ENCODE results near the gene CNTNAP2. TPM values are rescaled to one million over a fixed set of nuclear protein-coding genes. Genes with fewer than 3 reads are reported as not detected.
"Not testable (repeated sequence)": the region's sequence is repeated elsewhere in the genome, so short reads cannot be mapped to it uniquely, and the experiment has no call there.

CNTNAP2 gene
- total and polyA plus RNA-seq, 4 donors, result not detected

- no peak overlapping the region for H3K4me3 ChIP-seq (ENCODE audit: low read length in 2 of 2)
- DNase-seq, result no peak
- H3K9me3 ChIP-seq (ENCODE audit: control insufficient read depth, low read length), result no peaks in the 10 kb centered on the region
- H3K27ac ChIP-seq (ENCODE audit: low read depth in 1 of 2, low read length in 2 of 2), result no peak overlapping the region
- H3K27me3 ChIP-seq (ENCODE audit: control insufficient read depth in 1 of 2, insufficient read depth in 2 of 2, low read length in 1 of 2), result no peaks in the 10 kb centered on the region
- WGBS, 2 donors, result 60 to 65% methylated on average over 6 of the region's 6 CpGs
- intact Hi-C loops (cut with DNase I), result no loop called here
- ATAC-seq (ENCODE audit: low FRiP score), result no peak
- H3K36me3 ChIP-seq (ENCODE audit: control insufficient read depth in 1 of 2, insufficient read depth in 2 of 2, low read length in 1 of 2), result no peaks in the 10 kb centered on the region
- H3K4me1 ChIP-seq (ENCODE audit: control insufficient read depth in 1 of 2, insufficient read depth in 2 of 2, low read length in 2 of 2), result no peaks in the 10 kb centered on the region
These were observed 1605.6 kb downstream of the CNTNAP2 start for GRCh38 chr7:147721962-147722830.

DNA sequence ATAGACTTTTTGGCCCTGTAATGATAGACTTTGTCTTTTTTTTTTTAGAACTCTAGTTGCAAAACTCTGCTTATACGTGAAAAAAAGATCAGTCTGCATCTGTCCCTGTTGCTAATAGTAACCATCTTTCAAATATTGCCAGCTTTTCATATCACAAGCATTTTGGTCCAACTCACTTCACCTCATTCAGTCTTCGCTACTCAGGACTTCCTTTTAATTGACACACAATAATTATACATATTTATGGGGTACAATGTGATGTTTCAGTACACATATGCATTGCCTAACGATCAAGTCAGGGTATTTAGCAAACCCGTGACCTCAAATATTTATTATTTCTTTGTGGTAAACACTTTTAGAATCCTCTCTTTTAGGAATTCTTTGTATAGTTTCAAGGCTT, 1606.9 kb downstream of the CNTNAP2 start:
- intact Hi-C loops (cut with DNase I), result no loop called here
- DNase-seq (no peak), ATAC-seq (ENCODE audit: low FRiP score) (no peak)
- H3K27ac ChIP-seq (ENCODE audit: low read depth in 1 of 2, low read length in 2 of 2), result no peak overlapping the region
- H3K36me3 ChIP-seq (ENCODE audit: control insufficient read depth in 1 of 2, insufficient read depth in 2 of 2, low read length in 1 of 2), result no peaks in the 10 kb centered on the region
- 86% methylated on average over 4 of the region's 4 CpGs for WGBS, 2 donors
- no peaks in the 10 kb centered on the region for H3K27me3 ChIP-seq (ENCODE audit: control insufficient read depth in 1 of 2, insufficient read depth in 2 of 2, low read length in 1 of 2)
- H3K4me3 ChIP-seq (ENCODE audit: low read length in 2 of 2), result no peak overlapping the region
- H3K9me3 ChIP-seq (ENCODE audit: control insufficient read depth, low read length), result no peaks in the 10 kb centered on the region
- no peaks in the 10 kb centered on the region for H3K4me1 ChIP-seq (ENCODE audit: control insufficient read depth in 1 of 2, insufficient read depth in 2 of 2, low read length in 2 of 2)

DNA sequence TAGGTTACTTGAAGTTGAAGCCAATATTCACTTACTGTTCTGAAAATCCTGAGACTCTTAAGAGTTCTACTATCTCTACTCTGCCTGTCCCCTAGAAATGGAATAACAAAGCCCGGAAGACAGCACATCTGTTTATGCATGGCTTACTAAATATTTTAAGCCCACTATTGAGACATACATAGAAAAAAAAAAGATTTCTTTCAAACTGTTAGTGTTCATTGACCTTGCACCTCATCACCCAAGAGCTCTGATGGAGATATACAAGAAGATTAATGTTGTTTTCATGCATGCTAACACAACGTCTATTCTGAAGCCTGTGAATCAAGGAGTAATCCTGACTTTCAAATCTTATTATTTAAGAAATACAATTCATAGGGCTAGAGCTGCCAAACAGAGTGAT, 1614.7 kb downstream of the CNTNAP2 start:
- WGBS, 2 donors, result 35 to 64% methylated on average over 2 of the region's 2 CpGs
- DNase-seq (no peak), ATAC-seq (ENCODE audit: low FRiP score) (no peak)
- Histone ChIP-seq H3K27ac (ENCODE audit: low read depth in 1 of 2, low read length in 2 of 2) (no peak overlapping the region), H3K9me3 (ENCODE audit: control insufficient read depth, low read length) (no peaks in the 10 kb centered on the region), H3K27me3 (ENCODE audit: control insufficient read depth in 1 of 2, insufficient read depth in 2 of 2, low read length in 1 of 2) (no peaks in the 10 kb centered on the region), H3K4me3 (ENCODE audit: low read length in 2 of 2) (no peak overlapping the region), H3K4me1 (ENCODE audit: control insufficient read depth in 1 of 2, insufficient read depth in 2 of 2, low read length in 2 of 2) (no peaks in the 10 kb centered on the region), H3K36me3 (ENCODE audit: control insufficient read depth in 1 of 2, insufficient read depth in 2 of 2, low read length in 1 of 2) (no peaks in the 10 kb centered on the region)
- intact Hi-C loops (cut with DNase I), result no loop called here

DNA sequence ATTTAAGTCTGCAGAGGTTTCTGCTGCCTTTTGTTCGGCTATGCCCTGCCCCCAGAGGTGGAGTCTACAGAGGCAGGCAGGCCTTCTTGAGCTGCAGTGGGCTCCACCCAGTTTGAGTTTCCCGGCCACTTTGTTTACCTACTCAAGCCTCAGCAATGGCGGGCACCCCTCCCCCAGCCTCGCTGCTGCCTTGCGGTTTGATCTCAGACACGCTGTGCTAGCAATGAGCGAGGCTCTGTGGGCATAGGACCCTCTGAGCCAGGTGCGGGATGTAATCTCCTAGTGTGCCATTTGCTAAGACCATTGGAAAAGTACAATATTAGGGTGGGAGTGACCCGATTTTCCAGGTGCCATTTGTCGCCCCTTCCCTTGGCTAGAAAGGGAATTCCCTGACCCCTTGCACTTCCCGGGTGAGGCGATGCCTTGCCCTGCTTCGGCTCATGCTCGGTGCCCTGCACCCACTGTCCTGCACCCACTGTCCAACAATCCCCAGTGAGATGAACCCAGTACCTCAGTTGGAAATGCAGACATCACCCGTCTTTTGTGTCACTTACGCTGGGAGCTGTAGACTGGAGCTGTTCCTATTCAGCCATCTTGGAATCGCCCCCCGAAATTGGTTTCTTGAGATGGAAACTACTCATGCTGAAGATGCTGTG, 1621.1 kb downstream of the CNTNAP2 start:
- WGBS, 2 donors, result 90 to 93% methylated on average over 18 of the region's 18 CpGs
- intact Hi-C loops (cut with DNase I), result not testable (repeated sequence)
- DNase-seq, result peak in 1 of 2 donors; percentile 62

DNA sequence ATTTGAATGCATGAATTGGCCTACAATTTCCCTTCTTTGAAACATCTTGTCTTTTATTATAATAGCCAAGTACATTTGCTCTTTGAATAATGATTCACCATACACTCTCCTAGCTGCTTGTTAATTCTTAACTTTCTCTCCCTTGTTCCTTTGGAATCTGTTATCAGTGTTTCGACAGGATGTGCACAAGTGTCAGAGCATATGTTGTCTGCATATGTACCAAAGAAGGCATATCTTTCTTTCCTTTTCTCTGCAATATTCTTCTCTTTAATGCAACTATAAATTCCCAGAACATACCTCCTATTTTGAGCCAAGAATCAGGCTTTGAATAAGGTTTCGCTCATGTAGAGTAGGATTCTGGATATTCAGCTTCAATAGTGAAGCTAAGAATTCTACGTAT, 1625.7 kb downstream of the CNTNAP2 start:
- WGBS, 2 donors, result 86 to 91% methylated on average over 3 of the region's 3 CpGs
- Histone ChIP-seq H3K9me3 (ENCODE audit: control insufficient read depth, low read length) (peaks cover 2% of the 10 kb centered on the region), H3K4me1 (ENCODE audit: control insufficient read depth in 1 of 2, insufficient read depth in 2 of 2, low read length in 2 of 2) (no peaks in the 10 kb centered on the region), H3K36me3 (ENCODE audit: control insufficient read depth in 1 of 2, insufficient read depth in 2 of 2, low read length in 1 of 2) (no peaks in the 10 kb centered on the region), H3K27ac (ENCODE audit: low read depth in 1 of 2, low read length in 2 of 2) (no peak overlapping the region), H3K4me3 (ENCODE audit: low read length in 2 of 2) (no peak overlapping the region), H3K27me3 (ENCODE audit: control insufficient read depth in 1 of 2, insufficient read depth in 2 of 2, low read length in 1 of 2) (no peaks in the 10 kb centered on the region)
- DNase-seq, result no peak
- intact Hi-C loops (cut with DNase I), result no loop called here
- no peak for ATAC-seq (ENCODE audit: low FRiP score)

More for the DNA sequence above, 1621.1 kb downstream of the CNTNAP2 start:
- H3K4me1 ChIP-seq (ENCODE audit: control insufficient read depth in 1 of 2, insufficient read depth in 2 of 2, low read length in 2 of 2); H3K9me3 ChIP-seq (ENCODE audit: control insufficient read depth, low read length); ATAC-seq (ENCODE audit: low FRiP score); H3K36me3 ChIP-seq (ENCODE audit: control insufficient read depth in 1 of 2, insufficient read depth in 2 of 2, low read length in 1 of 2); H3K27ac ChIP-seq (ENCODE audit: low read depth in 1 of 2, low read length in 2 of 2); H3K4me3 ChIP-seq (ENCODE audit: low read length in 2 of 2); H3K27me3 ChIP-seq (ENCODE audit: control insufficient read depth in 1 of 2, insufficient read depth in 2 of 2, low read length in 1 of 2): not testable (repeated sequence)

DNA sequence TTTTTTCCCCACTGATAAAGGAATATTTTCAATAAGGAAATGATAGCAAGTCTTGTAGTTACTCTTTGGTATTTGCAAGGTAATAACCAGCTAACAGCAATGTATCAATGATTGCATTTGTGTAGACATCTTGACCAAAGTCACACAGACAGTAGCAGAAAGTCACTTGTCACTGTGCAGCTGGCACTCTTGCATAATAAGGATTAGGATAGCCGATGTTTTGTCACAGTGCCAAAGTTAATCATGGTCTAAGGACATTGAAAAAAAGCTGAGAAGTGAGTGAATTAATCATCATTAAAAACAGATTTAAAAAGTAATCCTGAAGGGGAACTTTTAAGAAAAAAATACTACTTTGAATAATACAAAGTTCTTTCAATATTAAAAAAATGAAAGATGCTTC, 1639.7 kb downstream of the CNTNAP2 start:
- no peaks in the 10 kb centered on the region for H3K27me3 ChIP-seq (ENCODE audit: control insufficient read depth in 1 of 2, insufficient read depth in 2 of 2, low read length in 1 of 2)
- WGBS, 2 donors, result 15 to 20% methylated on average over 1 of the region's 1 CpG
- H3K9me3 ChIP-seq (ENCODE audit: control insufficient read depth, low read length), result no peaks in the 10 kb centered on the region
- no peaks in the 10 kb centered on the region for H3K36me3 ChIP-seq (ENCODE audit: control insufficient read depth in 1 of 2, insufficient read depth in 2 of 2, low read length in 1 of 2)
- no peaks in the 10 kb centered on the region for H3K4me1 ChIP-seq (ENCODE audit: control insufficient read depth in 1 of 2, insufficient read depth in 2 of 2, low read length in 2 of 2)
- no peak for DNase-seq
- intact Hi-C loops (cut with DNase I), result no loop called here
- H3K27ac ChIP-seq (ENCODE audit: low read depth in 1 of 2, low read length in 2 of 2), result no peak overlapping the region
- H3K4me3 ChIP-seq (ENCODE audit: low read length in 2 of 2), result no peak overlapping the region
- ATAC-seq (ENCODE audit: low FRiP score), result no peak

DNA sequence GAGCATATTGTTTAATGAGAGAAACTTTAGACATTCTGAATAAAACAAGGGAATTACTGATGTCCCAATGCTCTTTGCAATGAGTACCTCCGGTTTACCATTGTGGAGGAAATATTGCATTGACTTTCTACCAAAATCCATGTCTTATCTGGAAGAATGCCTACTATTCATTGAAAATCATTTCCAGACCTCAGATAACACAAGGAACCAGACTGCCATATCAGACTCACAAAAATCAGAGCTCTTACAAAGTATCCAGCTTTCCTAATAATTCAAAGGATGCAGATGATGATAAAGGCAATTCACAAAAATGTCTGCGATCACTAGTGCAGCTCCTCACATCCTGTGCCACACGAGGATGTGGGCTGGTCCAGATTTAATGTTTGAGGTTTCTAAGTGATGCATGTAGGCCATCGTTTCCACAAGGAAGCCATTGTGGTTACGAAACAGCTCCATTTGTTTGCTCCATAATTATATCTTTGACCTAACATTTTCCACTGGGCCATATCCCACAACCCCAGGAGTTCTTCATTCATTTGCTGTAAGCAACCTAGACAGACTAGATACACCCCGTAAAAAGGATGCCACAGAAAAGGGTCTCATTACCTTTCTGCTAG, 1642.8 kb downstream of the CNTNAP2 start:
- H3K9me3 ChIP-seq (ENCODE audit: control insufficient read depth, low read length), result no peaks in the 10 kb centered on the region
- ATAC-seq (ENCODE audit: low FRiP score) (no peak), DNase-seq (no peak)
- no peak overlapping the region for H3K4me3 ChIP-seq (ENCODE audit: low read length in 2 of 2)
- intact Hi-C loops (cut with DNase I), result no loop called here
- H3K4me1 ChIP-seq (ENCODE audit: control insufficient read depth in 1 of 2, insufficient read depth in 2 of 2, low read length in 2 of 2), result no peaks in the 10 kb centered on the region
- no peaks in the 10 kb centered on the region for H3K27me3 ChIP-seq (ENCODE audit: control insufficient read depth in 1 of 2, insufficient read depth in 2 of 2, low read length in 1 of 2)
- H3K27ac ChIP-seq (ENCODE audit: low read depth in 1 of 2, low read length in 2 of 2), result no peak overlapping the region
- 80 to 82% methylated on average over 6 of the region's 6 CpGs for WGBS, 2 donors
- H3K36me3 ChIP-seq (ENCODE audit: control insufficient read depth in 1 of 2, insufficient read depth in 2 of 2, low read length in 1 of 2), result no peaks in the 10 kb centered on the region

GRCh38 chr7:147765301-147765700, 1648.7 kb downstream of the CNTNAP2 start:
- DNase-seq (no peak), ATAC-seq (ENCODE audit: low FRiP score) (no peak)
- Histone ChIP-seq H3K27me3 (ENCODE audit: control insufficient read depth in 1 of 2, insufficient read depth in 2 of 2, low read length in 1 of 2) (no peaks in the 10 kb centered on the region), H3K27ac (ENCODE audit: low read depth in 1 of 2, low read length in 2 of 2) (no peak overlapping the region), H3K4me1 (ENCODE audit: control insufficient read depth in 1 of 2, insufficient read depth in 2 of 2, low read length in 2 of 2) (no peaks in the 10 kb centered on the region), H3K4me3 (ENCODE audit: low read length in 2 of 2) (no peak overlapping the region), H3K9me3 (ENCODE audit: control insufficient read depth, low read length) (no peaks in the 10 kb centered on the region), H3K36me3 (ENCODE audit: control insufficient read depth in 1 of 2, insufficient read depth in 2 of 2, low read length in 1 of 2) (no peaks in the 10 kb centered on the region)
- intact Hi-C loops (cut with DNase I), result no loop called here
- WGBS, 2 donors, result 87 to 91% methylated on average over 4 of the region's 4 CpGs

All from aorta (tissue), 5 donors.